HEK293T (cell line): ENCODE results near the gene CYP24A1.

Experiments
- ARNT ChIP-seq: fragments of 450-650 bp; IDR thresholded peaks from 2 replicates; pipeline ENCODE4 v1.6.1; 2017; ENCODE audit warnings: mild to moderate bottlenecking
- CTBP1 ChIP-seq: fragments of 450-650 bp; IDR thresholded peaks from 2 replicates; pipeline ENCODE4 v1.6.1; 2016; ENCODE audit warnings: borderline replicate concordance
- FOXA1 ChIP-seq: fragments of 450-650 bp; IDR thresholded peaks from 2 replicates; pipeline ENCODE4 v1.6.1; 2016; ENCODE audit warnings: mild to moderate bottlenecking
- FOXK2 ChIP-seq: fragments of 450-650 bp; IDR thresholded peaks from 2 replicates; pipeline ENCODE4 v1.6.1; 2016; ENCODE audit warnings: mild to moderate bottlenecking
- FOXM1 ChIP-seq: fragments of 450-650 bp; IDR thresholded peaks from 2 replicates; pipeline ENCODE4 v1.6.1; 2017; ENCODE audit warnings: mild to moderate bottlenecking, borderline replicate concordance
- SUZ12 ChIP-seq: fragments of 450-650 bp; IDR thresholded peaks from 2 replicates; pipeline ENCODE4 v1.6.1; 2016; ENCODE audit warnings: mild to moderate bottlenecking

DNA sequence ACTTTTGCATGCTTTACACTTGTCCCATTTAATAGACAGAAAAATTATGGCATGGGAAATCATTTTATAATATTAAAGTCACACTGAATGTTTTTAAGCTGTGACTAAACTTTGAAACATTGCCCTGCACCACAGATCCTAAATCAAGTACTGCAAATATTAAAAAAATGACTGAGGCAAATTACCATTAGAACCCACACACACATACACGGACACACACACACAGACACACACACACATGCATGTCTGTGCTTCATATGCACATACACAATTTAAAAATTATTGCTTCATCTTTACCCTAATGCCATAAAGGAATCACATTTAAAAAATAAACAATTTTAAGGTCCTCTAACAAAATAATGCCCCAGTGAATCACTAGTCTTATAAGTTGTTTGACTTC lies 19.9 kb downstream of the CYP24A1 start:
- no peak for TF ChIP-seq FOXA1
- TF ChIP-seq FOXK2 = no peak
- TF ChIP-seq ARNT = no peak
- no peak for TF ChIP-seq SUZ12
- TF ChIP-seq CTBP1 = no peak
- no peak for TF ChIP-seq FOXM1
